H1 (cell line): ENCODE measurements around the gene INSM1. TPM values are rescaled to one million over a fixed set of nuclear protein-coding genes. Genes with fewer than 3 reads are reported as not detected.

Experiments used
- CTCF ChIA-PET: fragments of 300-600 bp; sonication (Branson Sonifier 250); formaldehyde crosslinking; loops from one replicate; lab custom pipeline; 2021; ENCODE audit not compliant: partially characterized antibody; lab: Charles Lee
- POLR2A ChIA-PET: fragments of 300-600 bp; sonication (Branson Sonifier 250); formaldehyde crosslinking; loops from one replicate; lab custom pipeline; 2021; ENCODE audit warnings: inconsistent platforms; ENCODE audit not compliant: partially characterized antibody; lab: Charles Lee
- DNase-seq, 2 experiments: peaks; one replicate each; pipeline versions ENCODE4 v3.0.0 to v3.0.0-alpha.2; 2010 to 2022; ENCODE audit warnings: low spot score in 2 of 2, low read depth in 1 of 2, mixed read lengths in 1 of 2
- FAIRE-seq: peaks from 2 replicates; lab custom pipeline; 2011; peaks lifted over from hg19 to GRCh38; lab: Jason Lieb, UNC
- H2AFZ ChIP-seq: 2 replicates; pipeline ENCODE4 v1.8.1; 2012; ENCODE audit warnings: low read length, inconsistent platforms
- H2AK5ac ChIP-seq: 2 replicates; pipeline ENCODE4 v1.6.1; 2013; ENCODE audit warnings: low read depth, low read length
- H2BK120ac ChIP-seq: replicated peaks from 2 replicates; pipeline ENCODE3; 2013; ENCODE audit warnings: low read depth, low read length, inconsistent platforms
- H2BK12ac ChIP-seq: 2 replicates; pipeline ENCODE4 v1.6.1; 2013; ENCODE audit warnings: low read depth, low read length
- H2BK15ac ChIP-seq: 2 replicates; pipeline ENCODE4 v1.6.1; 2013; ENCODE audit warnings: low read length
- H2BK20ac ChIP-seq: 2 replicates; pipeline ENCODE4 v1.6.1; 2013; ENCODE audit warnings: low read length
- H2BK5ac ChIP-seq: 2 replicates; pipeline ENCODE4 v1.6.1; 2013; ENCODE audit warnings: low read depth, low read length
- H3K14ac ChIP-seq: 2 replicates; pipeline ENCODE4 v1.6.1; 2013; ENCODE audit warnings: inconsistent platforms; ENCODE audit not compliant: insufficient read length
- H3K18ac ChIP-seq: 2 replicates; pipeline ENCODE4 v1.6.1; 2013; ENCODE audit warnings: low read length; ENCODE audit errors: extremely low read depth
- H3K23ac ChIP-seq: 2 replicates; pipeline ENCODE4 v1.6.1; 2013; ENCODE audit warnings: inconsistent platforms; ENCODE audit not compliant: insufficient read length
- H3K23me2 ChIP-seq: 2 replicates; pipeline ENCODE4 v1.6.1; 2013; ENCODE audit warnings: low read depth, low read length
- H3K27ac ChIP-seq: 2 replicates; pipeline ENCODE4 v1.6.1; 2011; ENCODE audit warnings: low read depth, low read length, inconsistent platforms
- H3K27me3 ChIP-seq, 4 experiments: replicated peaks in 1 of 4; 1 replicate in 1 of 4; 2 replicates in 3 of 4; pipeline versions ENCODE4 v1.6.1 to v1.8.1; 2011 to 2013; ENCODE audit warnings: low read length in 3 of 4, mild to moderate bottlenecking in 3 of 4, inconsistent platforms in 2 of 4, mixed read lengths in 2 of 4, moderate library complexity in 1 of 4; ENCODE audit not compliant: control insufficient read depth in 3 of 4, insufficient read depth in 3 of 4; ENCODE audit errors: extremely low read depth in 1 of 4
- H3K36me3 ChIP-seq, 4 experiments: 2 replicates each; pipeline versions ENCODE4 v1.6.1 to v1.8.1; 2011 to 2013; ENCODE audit warnings: mild to moderate bottlenecking in 4 of 4, low read length in 3 of 4, moderate library complexity in 2 of 4, control low read depth in 1 of 4, inconsistent platforms in 1 of 4; ENCODE audit not compliant: insufficient read depth in 4 of 4, control insufficient read depth in 2 of 4
- H3K4ac ChIP-seq: replicated peaks from 2 replicates; pipeline ENCODE3; 2013; ENCODE audit warnings: low read length, low read depth, mixed read lengths, inconsistent platforms; ENCODE audit not compliant: insufficient read length
- H3K4me1 ChIP-seq, 4 experiments: replicated peaks in 1 of 4; 1 replicate in 1 of 4; 2 replicates in 3 of 4; pipeline versions ENCODE4 v1.6.1 to v1.8.1; 2011 to 2013; ENCODE audit warnings: low read length in 3 of 4, inconsistent platforms in 2 of 4, mixed read lengths in 1 of 4; ENCODE audit not compliant: insufficient read depth in 4 of 4, control insufficient read depth in 3 of 4
- H3K4me2 ChIP-seq, 2 experiments: 2 replicates each; pipeline versions ENCODE4 v1.6.1 to v1.8.1; 2011 to 2013; ENCODE audit warnings: low read depth in 2 of 2, low read length in 2 of 2, control low read depth in 1 of 2, inconsistent platforms in 1 of 2, mild to moderate bottlenecking in 1 of 2; ENCODE audit not compliant: insufficient read depth in 1 of 2
- H3K4me3 ChIP-seq, 4 experiments: fragments of 200-600, 300-600 bp in 1 of 4; sonication (generic), shearing (Covaris generic), sonication (Bioruptor Twin) in 1 of 4; 2 replicates each; pipeline versions ENCODE4 v1.5.1 to v1.8.1; 2011 to 2016; ENCODE audit warnings: low read length in 4 of 4, low read depth in 3 of 4, control low read depth in 2 of 4, inconsistent platforms in 2 of 4, mild to moderate bottlenecking in 2 of 4, mixed read lengths in 1 of 4, moderate library complexity in 1 of 4; ENCODE audit not compliant: insufficient read depth in 2 of 4; ENCODE audit errors: extremely low read depth in 1 of 4
- H3K56ac ChIP-seq: replicated peaks from 2 replicates; pipeline ENCODE3; 2013; ENCODE audit warnings: low read depth, mild to moderate bottlenecking, mixed read lengths, low read length, inconsistent platforms; ENCODE audit not compliant: insufficient read length
- H3K79me1 ChIP-seq: 2 replicates; pipeline ENCODE4 v1.6.1; 2013; ENCODE audit warnings: low read depth, low read length, control low read depth
- H3K79me2 ChIP-seq, 2 experiments: 2 replicates each; pipeline versions ENCODE4 v1.6.1 to v1.8.1; 2012 to 2013; ENCODE audit warnings: low read length in 2 of 2, mild to moderate bottlenecking in 2 of 2, inconsistent platforms in 1 of 2; ENCODE audit not compliant: insufficient read depth in 2 of 2, control insufficient read depth in 1 of 2
- H3K9ac ChIP-seq, 4 experiments: replicated peaks in 1 of 4; 1 replicate in 1 of 4; 2 replicates in 3 of 4; pipeline versions ENCODE4 v1.6.1 to v1.8.1; 2011 to 2013; ENCODE audit warnings: low read depth in 3 of 4, low read length in 3 of 4, control low read depth in 2 of 4, mild to moderate bottlenecking in 2 of 4, moderate library complexity in 2 of 4, inconsistent platforms in 1 of 4; ENCODE audit errors: extremely low read depth in 1 of 4
- H3K9me3 ChIP-seq, 2 experiments: 2 replicates each; pipeline versions ENCODE4 v1.6.1 to v1.8.1; 2012 to 2013; ENCODE audit warnings: mild to moderate bottlenecking in 2 of 2, moderate library complexity in 2 of 2, control low read depth in 1 of 2, inconsistent platforms in 1 of 2, low read depth in 1 of 2, low read length in 1 of 2, mixed read lengths in 1 of 2; ENCODE audit not compliant: insufficient read depth in 2 of 2
- H4K20me1 ChIP-seq, 2 experiments: replicated peaks in 1 of 2; 2 replicates each; pipeline versions ENCODE3 to v1.8.1; 2011 to 2013; ENCODE audit warnings: inconsistent platforms in 2 of 2, low read length in 2 of 2, mild to moderate bottlenecking in 1 of 2; ENCODE audit not compliant: insufficient read depth in 2 of 2, control insufficient read depth in 1 of 2
- H4K5ac ChIP-seq: 2 replicates; pipeline ENCODE4 v1.6.1; 2013; ENCODE audit warnings: low read length, low read depth, mixed read lengths, inconsistent platforms; ENCODE audit not compliant: insufficient read length
- H4K8ac ChIP-seq: 2 replicates; pipeline ENCODE4 v1.8.0; 2013; ENCODE audit warnings: mild to moderate bottlenecking, moderate library complexity, low read length, inconsistent platforms; ENCODE audit not compliant: insufficient read depth; ENCODE audit errors: extremely low read depth
- H4K91ac ChIP-seq: replicated peaks from 2 replicates; pipeline ENCODE3; 2013; ENCODE audit warnings: low read length, mixed read lengths, inconsistent platforms; ENCODE audit not compliant: insufficient read length
- ATF3 ChIP-seq: IDR thresholded peaks from 2 replicates; pipeline ENCODE4 v1.6.1; 2011; ENCODE audit warnings: low read depth, mild to moderate bottlenecking, low read length; ENCODE audit not compliant: insufficient read depth
- BRCA1 ChIP-seq: IDR thresholded peaks from 2 replicates; pipeline ENCODE4 v1.6.1; 2012; ENCODE audit warnings: low read depth, low read length, improper control_type of control experiment
- HDAC2 ChIP-seq, 2 experiments: fragments of 300-600 bp in 1 of 2; sonication (generic) in 1 of 2; IDR thresholded peaks; 2 replicates each; pipeline ENCODE4 v1.6.1; 2011 to 2012; ENCODE audit warnings: low read depth in 2 of 2, low read length in 2 of 2, mild to moderate bottlenecking in 2 of 2, moderate library complexity in 2 of 2, borderline replicate concordance in 1 of 2, inconsistent platforms in 1 of 2
- JUN ChIP-seq: IDR thresholded peaks from 2 replicates; pipeline ENCODE4 v1.6.1; 2011; ENCODE audit warnings: low read depth, mild to moderate bottlenecking, improper control_type of control experiment, low read length
- KDM4A ChIP-seq: IDR thresholded peaks from one replicate; pipeline ENCODE4 v1.7.1; 2012; ENCODE audit warnings: low read depth, mild to moderate bottlenecking, moderate library complexity, low read length, inconsistent platforms; ENCODE audit not compliant: severe bottlenecking
- SAP30 ChIP-seq: fragments of 300-600 bp; sonication (generic); IDR thresholded peaks from 2 replicates; pipeline ENCODE4 v1.7.1; 2012; ENCODE audit warnings: low read length, moderate library complexity, mild to moderate bottlenecking, inconsistent platforms; ENCODE audit not compliant: insufficient read depth, insufficient replicate concordance
- SP1 ChIP-seq: IDR thresholded peaks from 2 replicates; pipeline ENCODE4 v1.6.1; 2011; ENCODE audit warnings: low read depth, low read length
- SUZ12 ChIP-seq: fragments of 200-600 bp; sonication (generic); IDR thresholded peaks from 2 replicates; pipeline ENCODE4 v1.6.1; 2012; ENCODE audit warnings: mild to moderate bottlenecking, inconsistent platforms, low read length, moderate library complexity, mixed read lengths
- WGBS, 2 experiments: shearing (Covaris generic) in 1 of 2; methylation state at CpG; one replicate each; pipeline versions ENCODE4 v1.1.6 to v1.1.7; 2013 to 2015; ENCODE audit warnings: low lambda C conversion rate in 2 of 2, mixed read lengths in 2 of 2, inconsistent platforms in 1 of 2, low coverage in 1 of 2, missing lambda C conversion rate in 1 of 2; ENCODE audit not compliant: insufficient replicate concordance in 2 of 2, insufficient coverage in 1 of 2, insufficient read length in 1 of 2; ENCODE audit errors: extremely low coverage in 1 of 2, missing lambda C conversion rate in 1 of 2; 5-methylcytosine and 5-hydroxymethylcytosine counted together
- polyA plus RNA-seq, 7 experiments: library from polyadenylated mRNA; depleted of rRNA in 3 of 7; stranded (reverse) in 5 of 7; unstranded in 2 of 7; fragments of >200 nt in 5 of 7; fragments of 200-250 nt in 2 of 7; gene quantifications; 1 replicate in 5 of 7; 2 replicates in 1 of 7; 4 replicates in 1 of 7; pipeline versions ENCODE4 v1.2.1 to v1.2.3, GENCODE V29; 2011 to 2013; ENCODE audit warnings: missing spikeins in 2 of 7, mixed read lengths in 2 of 7
- total RNA-seq: library from RNA; stranded (reverse); fragmentation: NEBNext Ultra II Directional; extraction: Animal tissue kit (Norgen Biotek cat#: 25700); gene quantifications from 2 replicates; pipeline ENCODE4 v1.2.1, GENCODE V29; 2021
- TF ChIP-seq, protein P1 (sequence below), 3 experiments: IDR thresholded peaks; 1 replicate in 2 of 3; 2 replicates in 1 of 3; pipeline versions ENCODE4 v1.5.1 to v1.6.1; 2011; ENCODE audit warnings: low read length in 3 of 3, mild to moderate bottlenecking in 3 of 3, inconsistent platforms in 2 of 3, low read depth in 1 of 3, moderate library complexity in 1 of 3; ENCODE audit not compliant: insufficient read depth in 1 of 3; ENCODE audit errors: control extremely low read depth in 1 of 3

Gene INSM1
- total and polyA plus RNA-seq, 2 of the 8 experiments (the other 6 are each of a cell fraction or from before 2014, with no cell fraction given): 0.86 to 2.5 TPM

DNA sequence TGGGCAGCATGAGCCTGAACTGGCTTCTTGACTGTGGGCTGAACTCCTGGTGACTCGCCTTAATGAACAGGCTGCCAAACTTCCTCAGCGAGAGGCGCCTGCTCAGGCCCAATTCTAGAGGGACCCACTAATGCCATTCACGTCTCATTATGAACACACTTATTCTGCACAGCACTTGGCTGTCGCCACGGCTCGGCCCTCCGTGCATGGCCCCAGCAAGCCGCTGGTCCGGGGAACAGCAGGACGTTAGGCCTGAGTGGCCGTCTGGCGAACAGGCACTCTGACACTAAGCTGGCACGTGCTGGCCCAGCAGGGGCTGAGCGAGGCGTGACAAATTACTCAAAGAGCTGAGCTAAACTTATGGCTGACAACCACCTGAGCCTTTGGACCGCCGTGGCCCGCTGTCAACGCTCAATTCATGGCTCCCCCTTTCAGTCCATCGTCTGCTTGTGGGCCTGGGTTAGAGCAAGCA is 45.9 kb downstream of the INSM1 start:
- no peak overlapping the region for H3K14ac ChIP-seq
- no peaks in the 10 kb centered on the region for H4K20me1 ChIP-seq
- no peak overlapping the region for H3K4me3 ChIP-seq
- no peak overlapping the region for H2BK12ac ChIP-seq
- 94% methylated on average over 21 of the region's 21 CpGs; no CpG with 5 or more reads in 1 of the 2 experiments for WGBS, 2 experiments
- POLR2A ChIA-PET: interaction anchor here (1.0 kb wide), 1 partner anchor 10 kb away, joined by 3 read pairs; no protein-coding TSS in a partner anchor
- no peak overlapping the region for H4K91ac ChIP-seq
- peaks cover 0 to 18% (median 9%) of the 10 kb centered on the region in 4 experiments; a peak in 5 of 7 replicates for H3K4me1 ChIP-seq
- no peak overlapping the region; the same call in 1 of the 2 replicates for H4K8ac ChIP-seq
- H3K79me1 ChIP-seq: no peaks in the 10 kb centered on the region
- no peak overlapping the region for H3K4ac ChIP-seq
- H3K27me3 ChIP-seq: no peaks in the 10 kb centered on the region
- H3K9me3 ChIP-seq: no peaks in the 10 kb centered on the region
- no peak overlapping the region for H2BK20ac ChIP-seq
- no peak for DNase-seq
- no peak overlapping the region for H2BK5ac ChIP-seq
- no peak overlapping the region for H3K23ac ChIP-seq
- H3K79me2 ChIP-seq: no peaks in the 10 kb centered on the region
- H3K56ac ChIP-seq: no peak overlapping the region
- H3K27ac ChIP-seq: no peak overlapping the region
- H3K18ac ChIP-seq: no peak overlapping the region
- H3K4me2 ChIP-seq: no peak overlapping the region
- no peak overlapping the region for H4K5ac ChIP-seq
- H3K36me3 ChIP-seq: no peaks in the 10 kb centered on the region
- H2BK120ac ChIP-seq: no peak overlapping the region
- H3K9ac ChIP-seq: no peak overlapping the region
- H3K23me2 ChIP-seq: no peaks in the 10 kb centered on the region
- H2AFZ ChIP-seq: no peak overlapping the region
- no peak for FAIRE-seq
- CTCF ChIA-PET: interaction anchor here (1.0 to 1.1 kb wide), 2 partner anchors 38 to 39 kb away, joined by 3 read pairs; no protein-coding TSS in a partner anchor
- H2BK15ac ChIP-seq: no peak overlapping the region
- H2AK5ac ChIP-seq: no peak overlapping the region
- TF ChIP-seq, protein P1, sequence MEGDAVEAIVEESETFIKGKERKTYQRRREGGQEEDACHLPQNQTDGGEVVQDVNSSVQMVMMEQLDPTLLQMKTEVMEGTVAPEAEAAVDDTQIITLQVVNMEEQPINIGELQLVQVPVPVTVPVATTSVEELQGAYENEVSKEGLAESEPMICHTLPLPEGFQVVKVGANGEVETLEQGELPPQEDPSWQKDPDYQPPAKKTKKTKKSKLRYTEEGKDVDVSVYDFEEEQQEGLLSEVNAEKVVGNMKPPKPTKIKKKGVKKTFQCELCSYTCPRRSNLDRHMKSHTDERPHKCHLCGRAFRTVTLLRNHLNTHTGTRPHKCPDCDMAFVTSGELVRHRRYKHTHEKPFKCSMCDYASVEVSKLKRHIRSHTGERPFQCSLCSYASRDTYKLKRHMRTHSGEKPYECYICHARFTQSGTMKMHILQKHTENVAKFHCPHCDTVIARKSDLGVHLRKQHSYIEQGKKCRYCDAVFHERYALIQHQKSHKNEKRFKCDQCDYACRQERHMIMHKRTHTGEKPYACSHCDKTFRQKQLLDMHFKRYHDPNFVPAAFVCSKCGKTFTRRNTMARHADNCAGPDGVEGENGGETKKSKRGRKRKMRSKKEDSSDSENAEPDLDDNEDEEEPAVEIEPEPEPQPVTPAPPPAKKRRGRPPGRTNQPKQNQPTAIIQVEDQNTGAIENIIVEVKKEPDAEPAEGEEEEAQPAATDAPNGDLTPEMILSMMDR (IDR thresholded peaks at IDR 0.05; ENCODE audit: control extremely low read depth in 1 of 3, insufficient read depth in 1 of 3, low read depth in 1 of 3, low read length in 3 of 3): no peak
- no peak for TF ChIP-seq JUN
- no peak for TF ChIP-seq SP1
- no peak for TF ChIP-seq KDM4A
- TF ChIP-seq BRCA1: no peak
- TF ChIP-seq ATF3: no peak
- no peak for TF ChIP-seq SAP30
- no peak for TF ChIP-seq SUZ12
- TF ChIP-seq HDAC2 (IDR thresholded peaks at IDR 0.05; ENCODE audit: borderline replicate concordance in 1 of 2, low read depth in 2 of 2, low read length in 2 of 2): no peak
